ENCODE data around the gene GSTM5.
"Not testable (repeated sequence)": the region's sequence is repeated elsewhere in the genome, so short reads cannot be mapped to it uniquely, and the experiment has no call there.

GSTM5 gene

GRCh38 chr1:109697066-109697465, 15.0 kb upstream of the GSTM5 start:
- DNase-seq: no peak

- not testable (repeated sequence) for DNase-seq
Measured at GRCh38 chr1:109697861-109698260, 14.2 kb upstream of the GSTM5 start.

GRCh38 chr1:109702940-109703339, 9.1 kb upstream of the GSTM5 start:
- not testable (repeated sequence) for DNase-seq

- no peak for DNase-seq
Measured at GRCh38 chr1:109704173-109704572, 7.9 kb upstream of the GSTM5 start.

GRCh38 chr1:109705411-109705810, 6.6 kb upstream of the GSTM5 start:
- no peak for DNase-seq

- not testable (repeated sequence) for DNase-seq
Measured at GRCh38 chr1:109708949-109709348, 3.1 kb upstream of the GSTM5 start.

GRCh38 chr1:109709822-109710221, 2.2 kb upstream of the GSTM5 start:
- peak in 1 of 14 donors; percentile 87 for DNase-seq

GRCh38 chr1:109712321-109712864, 342 bp downstream of the GSTM5 start:
- DNase-seq: no peak

- DNase-seq: no peak
Measured at GRCh38 chr1:109713636-109714035, 1.6 kb downstream of the GSTM5 start.

GRCh38 chr1:109714661-109715372, 2.8 kb downstream of the GSTM5 start:
- no peak for DNase-seq

- no peak for DNase-seq
Measured at GRCh38 chr1:109716121-109716520, 4.1 kb downstream of the GSTM5 start.

GRCh38 chr1:109716570-109717090, 4.6 kb downstream of the GSTM5 start:
- no peak for DNase-seq

- DNase-seq: no peak
Measured at GRCh38 chr1:109717729-109718128, 5.7 kb downstream of the GSTM5 start.

GRCh38 chr1:109718495-109718894, 6.4 kb downstream of the GSTM5 start:
- DNase-seq: no peak

- no peak for DNase-seq
Measured at GRCh38 chr1:109719337-109719837, 7.3 kb downstream of the GSTM5 start.

- DNase-seq: no peak
Measured at GRCh38 chr1:109721042-109721441, 9.0 kb downstream of the GSTM5 start.

- DNase-seq: no peak
Measured at GRCh38 chr1:109721971-109722370, 9.9 kb downstream of the GSTM5 start.

GRCh38 chr1:109722908-109723691, 11.0 kb downstream of the GSTM5 start:
- DNase-seq: no peak

GRCh38 chr1:109724933-109725332, 12.9 kb downstream of the GSTM5 start:
- DNase-seq: no peak

- no peak for DNase-seq
Measured at GRCh38 chr1:109725510-109725909, 13.5 kb downstream of the GSTM5 start.

- no peak for DNase-seq
Measured at GRCh38 chr1:109726007-109726406, 14.0 kb downstream of the GSTM5 start.

- no peak for DNase-seq
Measured at GRCh38 chr1:109726728-109727373, 14.8 kb downstream of the GSTM5 start.

- DNase-seq: no peak
Measured at GRCh38 chr1:109728870-109729269, 16.8 kb downstream of the GSTM5 start.

Measured in C1 segment of cervical spinal cord (tissue), 14 donors.